Fibroblast of lung (primary cell): ENCODE data around the gene RPS6KA6.

Source experiments
- CTCF ChIP-seq, 2 donors: IDR thresholded peaks in 1 of 2; conservative IDR thresholded peaks in 1 of 2; 1 replicate in 1 of 2; 2 replicates in 1 of 2; pipeline ENCODE4 v1.5.1; 2011 to 2012; ENCODE audit warnings: low read length in 2 of 2, control low read depth in 1 of 2, inconsistent platforms in 1 of 2, low read depth in 1 of 2, mild to moderate bottlenecking in 1 of 2
- EZH2 ChIP-seq: IDR thresholded peaks from 2 replicates; pipeline ENCODE4 v1.5.1; 2012; ENCODE audit warnings: low read length, control low read depth, mild to moderate bottlenecking; ENCODE audit errors: missing control alignments

GRCh38 chrX:84047339-84047738 lies 140.7 kb downstream of the RPS6KA6 start:
- TF ChIP-seq CTCF (conservative IDR thresholded peaks at IDR 0.05 in 1 of 2, IDR thresholded peaks at IDR 0.05 in 1 of 2; ENCODE audit: low read depth in 1 of 2, low read length in 2 of 2) (no peak), EZH2 (no peak)
